SHP77 treated with DMSO at 0.1 percent for 48 hours (cell line): ENCODE results near the gene ABHD18.

Source experiments
- DNase-seq: peaks from one replicate; lab custom pipeline; 2025; lab: John Stamatoyannopoulos, UW

ABHD18 gene

GRCh38 chr4:128068918-128069317 lies 103.7 kb downstream of the ABHD18 start:
- DNase-seq, result no peak

- no peak for DNase-seq
Observed at GRCh38 chr4:128076464-128076863, 111.3 kb downstream of the ABHD18 start.
